ENCODE data around the gene YIF1B. TPM values are rescaled to one million over a fixed set of nuclear protein-coding genes. Genes with fewer than 3 reads are reported as not detected.

The YIF1B gene
- total RNA-seq, 1 experiment from 2014 or later: 143 TPM

DNA sequence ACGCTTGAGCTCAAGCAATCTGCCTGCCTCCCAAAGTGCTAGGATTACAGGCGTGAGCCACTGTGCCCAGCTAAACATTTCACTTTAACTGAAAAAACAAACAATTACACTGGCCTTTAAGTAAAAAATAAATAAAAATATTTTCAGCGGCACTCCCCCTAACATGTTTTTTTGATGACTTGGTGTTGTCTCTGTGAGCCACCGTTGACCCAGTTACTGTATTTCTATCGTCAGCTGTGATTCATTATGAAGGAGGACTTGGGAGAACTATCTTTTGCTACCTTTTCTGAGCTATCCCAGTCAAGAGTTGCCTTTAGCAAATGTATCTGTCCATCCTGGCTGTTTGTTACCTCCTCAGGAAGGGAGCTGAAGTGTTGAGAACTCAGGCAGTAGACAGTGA, 30.2 kb downstream of the YIF1B start:
- in situ Hi-C loops (cut with HindIII; ENCODE audit: low pct_unique_long_range_greater_than_20kb, low sequenced_read_pairs): no loop called here
- Histone ChIP-seq H3K36me3 (ENCODE audit: control insufficient read depth, insufficient read depth, low read length) (peaks cover 6% of the 10 kb centered on the region), H3K4me1 (ENCODE audit: control insufficient read depth, insufficient read depth, low read length) (peaks cover 30% of the 10 kb centered on the region), H3K9me3 (ENCODE audit: control insufficient read depth, insufficient read depth, low read depth, low read length) (no peaks in the 10 kb centered on the region), H3K4me3 (ENCODE audit: low read depth in 2 of 2, low read length in 2 of 2) (no peak overlapping the region), H3K27ac (ENCODE audit: low read length) (peak overlapping the region; percentile 51), H3K27me3 (ENCODE audit: control insufficient read depth, insufficient read depth, low read length) (no peaks in the 10 kb centered on the region)
- no TSS peak for BruUV-seq (replicated peaks)
- DNase-seq (ENCODE audit: low read depth, low spot score) (no peak), ATAC-seq (no peak)
- ChIA-PET POLR2A (no interaction called here), CTCF (no interaction called here)
- intact Hi-C loops (cut with micrococcal nuclease; ENCODE audit: unreplicated experiment): no loop called here
- TF ChIP-seq POLR2AphosphoS5 (IDR thresholded peaks at IDR 0.05; ENCODE audit: low read depth, low read length) (no peak), SIN3A (IDR thresholded peaks at IDR 0.05; ENCODE audit: borderline replicate concordance, insufficient read depth, low read depth, low read length) (no peak), REST (IDR thresholded peaks at IDR 0.05; ENCODE audit: insufficient read depth in 1 of 2, low read depth in 2 of 2, low read length in 1 of 2) (no peak), TCF7L2 (IDR thresholded peaks at IDR 0.05; ENCODE audit: low read depth, low read length) (no peak)
- TF ChIP-seq, protein P1, sequence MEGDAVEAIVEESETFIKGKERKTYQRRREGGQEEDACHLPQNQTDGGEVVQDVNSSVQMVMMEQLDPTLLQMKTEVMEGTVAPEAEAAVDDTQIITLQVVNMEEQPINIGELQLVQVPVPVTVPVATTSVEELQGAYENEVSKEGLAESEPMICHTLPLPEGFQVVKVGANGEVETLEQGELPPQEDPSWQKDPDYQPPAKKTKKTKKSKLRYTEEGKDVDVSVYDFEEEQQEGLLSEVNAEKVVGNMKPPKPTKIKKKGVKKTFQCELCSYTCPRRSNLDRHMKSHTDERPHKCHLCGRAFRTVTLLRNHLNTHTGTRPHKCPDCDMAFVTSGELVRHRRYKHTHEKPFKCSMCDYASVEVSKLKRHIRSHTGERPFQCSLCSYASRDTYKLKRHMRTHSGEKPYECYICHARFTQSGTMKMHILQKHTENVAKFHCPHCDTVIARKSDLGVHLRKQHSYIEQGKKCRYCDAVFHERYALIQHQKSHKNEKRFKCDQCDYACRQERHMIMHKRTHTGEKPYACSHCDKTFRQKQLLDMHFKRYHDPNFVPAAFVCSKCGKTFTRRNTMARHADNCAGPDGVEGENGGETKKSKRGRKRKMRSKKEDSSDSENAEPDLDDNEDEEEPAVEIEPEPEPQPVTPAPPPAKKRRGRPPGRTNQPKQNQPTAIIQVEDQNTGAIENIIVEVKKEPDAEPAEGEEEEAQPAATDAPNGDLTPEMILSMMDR (IDR thresholded peaks at IDR 0.05): no peak

DNA sequence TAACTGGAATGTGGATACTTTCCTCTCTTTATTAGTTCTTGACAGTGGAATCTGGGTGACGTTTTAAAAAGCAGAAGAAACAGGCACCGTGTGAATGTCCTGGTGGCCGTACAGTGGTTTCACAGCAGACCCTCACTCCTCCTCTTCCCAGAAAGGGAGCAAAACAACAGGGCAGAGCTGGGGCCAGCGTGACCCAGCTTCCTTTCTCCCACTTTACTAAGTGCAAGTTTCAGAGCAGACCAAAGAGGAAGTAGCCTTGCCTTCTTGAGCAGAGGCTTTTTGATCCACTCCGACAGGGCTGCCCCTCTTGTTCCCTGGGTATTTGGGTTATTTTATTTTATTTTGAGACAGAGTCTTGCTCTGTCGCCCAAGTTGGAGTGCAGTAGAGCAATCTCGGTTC, 31.3 kb downstream of the YIF1B start:
- Histone ChIP-seq H3K4me1 (ENCODE audit: control insufficient read depth, insufficient read depth, low read length) (peaks cover 31% of the 10 kb centered on the region), H3K27ac (ENCODE audit: low read length) (peak overlapping the region; percentile 24; the same call in 1 of the 2 replicates), H3K36me3 (ENCODE audit: control insufficient read depth, insufficient read depth, low read length) (peaks cover 9% of the 10 kb centered on the region), H3K4me3 (ENCODE audit: low read depth in 2 of 2, low read length in 2 of 2) (no peak overlapping the region), H3K9me3 (ENCODE audit: control insufficient read depth, insufficient read depth, low read depth, low read length) (no peaks in the 10 kb centered on the region), H3K27me3 (ENCODE audit: control insufficient read depth, insufficient read depth, low read length) (no peaks in the 10 kb centered on the region)
- DNase-seq (ENCODE audit: low read depth, low spot score): no peak
- no TSS peak for BruUV-seq (replicated peaks)
- ChIA-PET CTCF (no interaction called here), POLR2A (no interaction called here)
- ATAC-seq: no peak
- in situ Hi-C loops (cut with HindIII; ENCODE audit: low pct_unique_long_range_greater_than_20kb, low sequenced_read_pairs): no loop called here
- TF ChIP-seq SIN3A (IDR thresholded peaks at IDR 0.05; ENCODE audit: borderline replicate concordance, insufficient read depth, low read depth, low read length): no peak
- TF ChIP-seq TCF7L2 (IDR thresholded peaks at IDR 0.05; ENCODE audit: low read depth, low read length): no peak
- TF ChIP-seq POLR2AphosphoS5 (IDR thresholded peaks at IDR 0.05; ENCODE audit: low read depth, low read length): no peak
- TF ChIP-seq, protein P1 (IDR thresholded peaks at IDR 0.05): no peak
- TF ChIP-seq REST (IDR thresholded peaks at IDR 0.05; ENCODE audit: insufficient read depth in 1 of 2, low read depth in 2 of 2, low read length in 1 of 2): no peak
- intact Hi-C loops (cut with micrococcal nuclease; ENCODE audit: unreplicated experiment): no loop called here

All from Panc1 (cell line).